ENCODE measurements around the gene ZSCAN18. TPM values are rescaled to one million over a fixed set of nuclear protein-coding genes. Genes with fewer than 3 reads are reported as not detected.
A peak's percentile ranks its signal among the peaks of the same experiment; 100 is the strongest.

ZSCAN18 gene
- total and polyA plus RNA-seq, 2 donors (not counting 1 experiment from before 2014, with no cell fraction given) = 81.0 to 90.5 TPM

- H3K4me2 ChIP-seq (replicated peaks; ENCODE audit: low read depth, low read length, poor library complexity, severe bottlenecking) = peak overlapping the region; percentile 87
- ChIA-PET POLR2A (interaction anchor here (0.7 to 1.9 kb wide), 4 partner anchors 56 to 315 kb away, joined by 3 to 14 read pairs (median 5); partner anchors contain the start of genes ZNF329, ZNF417 and ZNF606), CTCF (interaction anchor here (1.1 kb wide), 1 partner anchor 96 kb away, joined by 4 read pairs; no protein-coding TSS in a partner anchor)
- peaks cover 5% of the 10 kb centered on the region for H3K79me2 ChIP-seq (ENCODE audit: control insufficient read depth, insufficient read depth, low read length)
- Mint-ChIP-seq H3K4me3 (peak overlapping the region; percentile 86), H3K27ac (peak overlapping the region; percentile 91), H3K27me3 (peaks cover 16% of the 10 kb centered on the region), H3K9me3 (ENCODE audit: insufficient read depth) (peaks cover 8% of the 10 kb centered on the region), H3K4me1 (peaks cover 14% of the 10 kb centered on the region)
- ATAC-seq (ENCODE audit: low read depth) = no peak
- intact Hi-C loops (cut with micrococcal nuclease) = no loop called here
- DNase-seq = no peak
- 97% methylated on average over 10 of the region's 13 CpGs for WGBS (ENCODE audit: insufficient coverage)
- H4K20me1 ChIP-seq (ENCODE audit: control insufficient read depth, insufficient read depth, low read length, poor library complexity, severe bottlenecking) = no peaks in the 10 kb centered on the region
- H3K9me3 ChIP-seq (ENCODE audit: control extremely low read depth in 1 of 3, control insufficient read depth in 2 of 3, insufficient read depth in 1 of 3, low read length in 2 of 3) = peaks cover 0 to 89% (median 9%) of the 10 kb centered on the region in 3 donors
- H3K9ac ChIP-seq (ENCODE audit: low read length) = peak overlapping the region; percentile 82
- peak overlapping the region in 4 of 5 experiments; percentile 59 to 81 (median 65) for H3K4me3 ChIP-seq (ENCODE audit: control extremely low read depth in 1 of 5, extremely low read depth in 1 of 5, insufficient read depth in 1 of 5, low read depth in 2 of 5, low read length in 4 of 5)
- no peaks in the 10 kb centered on the region for H3K36me3 ChIP-seq (replicated peaks in 1 of 2; ENCODE audit: control extremely low read depth in 1 of 2, control insufficient read depth in 1 of 2, extremely low read depth in 1 of 2, insufficient read depth in 2 of 2, low read length in 1 of 2)
- H3K4me1 ChIP-seq (ENCODE audit: control insufficient read depth in 2 of 2, insufficient read depth in 2 of 2, low read length in 2 of 2) = peaks cover 8 to 16% of the 10 kb centered on the region in 2 donors
- peak overlapping the region; percentile 87 to 92 for H3K27ac ChIP-seq (ENCODE audit: low read length in 2 of 2)
- H2AFZ ChIP-seq (ENCODE audit: insufficient read depth, low read depth, low read length, poor library complexity, severe bottlenecking) = peak overlapping the region; percentile 85
- H3K27me3 ChIP-seq (replicated peaks in 1 of 4; ENCODE audit: control extremely low read depth in 1 of 4, control insufficient read depth in 3 of 4, insufficient read depth in 4 of 4, low read length in 3 of 4) = peaks cover 0 to 13% (median 2%) of the 10 kb centered on the region in 4 experiments
- TF ChIP-seq CTCF (IDR thresholded peaks at IDR 0.05) = no peak
- no peak for TF ChIP-seq EZH2 (IDR thresholded peaks at IDR 0.05; ENCODE audit: borderline replicate concordance, insufficient read depth, low read depth, low read length, poor library complexity, severe bottlenecking)
Observed at GRCh38 chr19:58058467-58058866, 39.6 kb downstream of the ZSCAN18 start.

- Mint-ChIP-seq H3K9me3 (ENCODE audit: insufficient read depth) (peaks cover 5% of the 10 kb centered on the region), H3K27me3 (peaks cover 16% of the 10 kb centered on the region), H3K4me1 (peaks cover 14% of the 10 kb centered on the region), H3K27ac (no peak overlapping the region), H3K4me3 (no peak overlapping the region)
- H3K4me1 ChIP-seq (ENCODE audit: control insufficient read depth in 2 of 2, insufficient read depth in 2 of 2, low read length in 2 of 2) = peaks cover 8 to 16% of the 10 kb centered on the region in 2 donors
- no peak for TF ChIP-seq CTCF (IDR thresholded peaks at IDR 0.05)
- TF ChIP-seq EZH2 (IDR thresholded peaks at IDR 0.05; ENCODE audit: borderline replicate concordance, insufficient read depth, low read depth, low read length, poor library complexity, severe bottlenecking) = no peak
- no peaks in the 10 kb centered on the region for H4K20me1 ChIP-seq (ENCODE audit: control insufficient read depth, insufficient read depth, low read length, poor library complexity, severe bottlenecking)
- ATAC-seq (ENCODE audit: low read depth) = no peak
- peaks cover 5% of the 10 kb centered on the region for H3K79me2 ChIP-seq (ENCODE audit: control insufficient read depth, insufficient read depth, low read length)
- H2AFZ ChIP-seq (ENCODE audit: insufficient read depth, low read depth, low read length, poor library complexity, severe bottlenecking) = no peak overlapping the region
- 98% methylated on average over 7 of the region's 8 CpGs for WGBS (ENCODE audit: insufficient coverage)
- POLR2A ChIA-PET = no interaction called here
- no peak overlapping the region for H3K9ac ChIP-seq (ENCODE audit: low read length)
- no peak for DNase-seq
- peaks cover 0 to 94% (median 9%) of the 10 kb centered on the region in 3 donors for H3K9me3 ChIP-seq (ENCODE audit: control extremely low read depth in 1 of 3, control insufficient read depth in 2 of 3, insufficient read depth in 1 of 3, low read length in 2 of 3)
- H3K27ac ChIP-seq (ENCODE audit: low read length in 2 of 2) = no peak overlapping the region
- H3K27me3 ChIP-seq (replicated peaks in 1 of 4; ENCODE audit: control extremely low read depth in 1 of 4, control insufficient read depth in 3 of 4, insufficient read depth in 4 of 4, low read length in 3 of 4) = peaks cover 0 to 14% (median 2%) of the 10 kb centered on the region in 4 experiments
- intact Hi-C loops (cut with micrococcal nuclease) = no loop called here
- CTCF ChIA-PET = no interaction called here
- H3K36me3 ChIP-seq (replicated peaks in 1 of 2; ENCODE audit: control extremely low read depth in 1 of 2, control insufficient read depth in 1 of 2, extremely low read depth in 1 of 2, insufficient read depth in 2 of 2, low read length in 1 of 2) = no peaks in the 10 kb centered on the region
- H3K4me2 ChIP-seq (replicated peaks; ENCODE audit: low read depth, low read length, poor library complexity, severe bottlenecking) = no peak overlapping the region
- H3K4me3 ChIP-seq (ENCODE audit: control extremely low read depth in 1 of 5, extremely low read depth in 1 of 5, insufficient read depth in 1 of 5, low read depth in 2 of 5, low read length in 4 of 5) = no peak overlapping the region
Observed at GRCh38 chr19:58056861-58057260, 41.2 kb downstream of the ZSCAN18 start.
